ENCODE measurements around the gene STPG2.

Gene STPG2

DNA sequence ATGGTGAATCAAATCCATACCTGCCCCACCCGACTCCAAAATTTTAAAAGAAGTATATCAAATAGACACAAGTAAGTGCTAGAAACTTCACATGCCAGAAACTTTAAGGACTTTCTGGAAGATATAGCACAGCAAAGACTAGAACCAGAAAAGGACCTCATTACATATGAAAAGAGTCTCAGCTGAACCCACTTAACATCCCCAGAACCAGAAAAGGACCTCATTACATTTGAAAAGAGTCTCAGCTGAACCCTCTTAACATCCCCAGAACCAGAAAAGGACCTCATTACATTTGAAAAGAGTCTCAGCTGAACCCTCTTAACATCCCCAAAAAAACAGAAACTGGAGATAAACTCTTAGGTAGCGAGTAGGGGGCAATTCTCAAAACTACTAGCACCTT lies 32.3 kb downstream of the STPG2 start:
- WGBS: 100% methylated on average over 1 of the region's 2 CpGs
- Histone ChIP-seq H3K18ac (ENCODE audit: low read depth in 1 of 2, low read length in 2 of 2) (no peak overlapping the region), H2AK5ac (ENCODE audit: low read length, severe bottlenecking) (no peak overlapping the region), H2BK15ac (ENCODE audit: low read depth, poor library complexity, severe bottlenecking) (no peak overlapping the region), H2BK5ac (ENCODE audit: low read depth, low read length, poor library complexity, severe bottlenecking) (no peak overlapping the region), H4K8ac (ENCODE audit: low read length) (no peak overlapping the region), H3K36me3 (ENCODE audit: control insufficient read depth in 1 of 2, insufficient read depth in 2 of 2, low read depth in 1 of 2, low read length in 2 of 2) (no peaks in the 10 kb centered on the region), H3K4me2 (ENCODE audit: low read length, poor library complexity, severe bottlenecking) (no peak overlapping the region), H3K79me1 (replicated peaks; ENCODE audit: low read length, poor library complexity, severe bottlenecking) (no peaks in the 10 kb centered on the region), H2BK12ac (ENCODE audit: low read length in 2 of 2) (no peak overlapping the region), H3K4ac (ENCODE audit: low read depth in 1 of 2, low read length in 2 of 2) (no peak overlapping the region), H3K14ac (ENCODE audit: low read length in 2 of 2) (no peak overlapping the region), H4K91ac (ENCODE audit: low read length) (no peak overlapping the region), H3K23ac (ENCODE audit: low read length in 2 of 2) (no peak overlapping the region), H2AFZ (ENCODE audit: low read depth, low read length) (no peak overlapping the region), H3K9ac (ENCODE audit: low read length) (no peak overlapping the region), H2BK120ac (ENCODE audit: low read depth, low read length) (no peak overlapping the region), H3K27ac (ENCODE audit: low read length, poor library complexity, severe bottlenecking) (no peak overlapping the region), H3K27me3 (ENCODE audit: control insufficient read depth in 1 of 2, insufficient read depth in 1 of 2, low read length in 2 of 2) (no peaks in the 10 kb centered on the region), H3K9me3 (ENCODE audit: control insufficient read depth, low read length) (no peaks in the 10 kb centered on the region), H3K4me1 (ENCODE audit: control insufficient read depth, insufficient read depth, low read depth, low read length) (no peaks in the 10 kb centered on the region), H3K4me3 (ENCODE audit: insufficient read depth in 1 of 2, low read depth in 1 of 2, low read length in 2 of 2) (no peak overlapping the region)
- no peak for DNase-seq

DNA sequence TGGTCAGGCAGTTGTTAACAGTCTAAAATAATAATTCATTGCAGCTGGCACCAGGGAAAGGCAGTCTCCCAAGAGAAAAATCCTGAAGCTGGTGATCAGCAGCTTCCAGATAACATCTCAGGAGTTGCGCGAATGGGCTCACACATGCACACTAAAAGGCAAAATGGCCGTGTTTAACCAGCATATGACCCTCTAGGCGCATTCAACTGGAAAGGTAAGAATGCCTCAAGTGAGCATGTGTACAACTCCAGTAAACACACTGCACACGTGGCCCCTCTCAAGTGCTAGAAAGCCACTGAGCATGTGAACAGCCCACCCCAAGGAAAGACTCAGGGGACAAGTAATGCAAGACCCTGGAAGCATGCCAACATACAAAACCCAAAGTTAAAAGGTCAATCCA lies 33.1 kb downstream of the STPG2 start:
- H3K79me1 ChIP-seq (replicated peaks; ENCODE audit: low read length, poor library complexity, severe bottlenecking): no peaks in the 10 kb centered on the region
- no peak overlapping the region for H3K4ac ChIP-seq (ENCODE audit: low read depth in 1 of 2, low read length in 2 of 2)
- no peak for DNase-seq
- H2AK5ac ChIP-seq (ENCODE audit: low read length, severe bottlenecking): no peak overlapping the region
- H3K9ac ChIP-seq (ENCODE audit: low read length): no peak overlapping the region
- H3K4me3 ChIP-seq (ENCODE audit: insufficient read depth in 1 of 2, low read depth in 1 of 2, low read length in 2 of 2): no peak overlapping the region
- H3K14ac ChIP-seq (ENCODE audit: low read length in 2 of 2): no peak overlapping the region
- H4K8ac ChIP-seq (ENCODE audit: low read length): no peak overlapping the region
- no peak overlapping the region for H3K18ac ChIP-seq (ENCODE audit: low read depth in 1 of 2, low read length in 2 of 2)
- no peaks in the 10 kb centered on the region for H3K27me3 ChIP-seq (ENCODE audit: control insufficient read depth in 1 of 2, insufficient read depth in 1 of 2, low read length in 2 of 2)
- no peak overlapping the region for H2BK120ac ChIP-seq (ENCODE audit: low read depth, low read length)
- no peak overlapping the region for H3K27ac ChIP-seq (ENCODE audit: low read length, poor library complexity, severe bottlenecking)
- no peaks in the 10 kb centered on the region for H3K9me3 ChIP-seq (ENCODE audit: control insufficient read depth, low read length)
- H3K4me2 ChIP-seq (ENCODE audit: low read length, poor library complexity, severe bottlenecking): no peak overlapping the region
- WGBS: 88% methylated on average over 5 of the region's 5 CpGs
- H2BK15ac ChIP-seq (ENCODE audit: low read depth, poor library complexity, severe bottlenecking): no peak overlapping the region
- H2BK5ac ChIP-seq (ENCODE audit: low read depth, low read length, poor library complexity, severe bottlenecking): no peak overlapping the region
- no peak overlapping the region for H4K91ac ChIP-seq (ENCODE audit: low read length)
- no peaks in the 10 kb centered on the region for H3K36me3 ChIP-seq (ENCODE audit: control insufficient read depth in 1 of 2, insufficient read depth in 2 of 2, low read depth in 1 of 2, low read length in 2 of 2)
- H2BK12ac ChIP-seq (ENCODE audit: low read length in 2 of 2): no peak overlapping the region
- no peak overlapping the region for H2AFZ ChIP-seq (ENCODE audit: low read depth, low read length)
- no peaks in the 10 kb centered on the region for H3K4me1 ChIP-seq (ENCODE audit: control insufficient read depth, insufficient read depth, low read depth, low read length)
- no peak overlapping the region for H3K23ac ChIP-seq (ENCODE audit: low read length in 2 of 2)

DNA sequence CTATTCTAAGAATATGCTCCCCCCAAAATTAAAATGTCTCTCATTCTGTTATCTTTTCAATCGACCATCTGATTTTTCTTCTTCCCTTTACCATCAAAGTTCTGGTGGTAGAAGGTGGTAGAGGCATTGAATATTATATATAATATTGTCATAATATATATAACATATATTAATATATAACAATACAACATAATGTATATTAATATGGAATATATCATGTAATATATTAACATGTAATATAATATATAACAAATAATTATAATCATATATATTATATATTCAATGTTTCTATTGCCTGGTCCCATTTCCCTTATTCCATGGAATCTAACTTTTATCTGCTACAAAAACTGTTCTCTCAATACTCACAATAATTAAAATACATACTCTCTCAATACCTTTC lies 40.6 kb downstream of the STPG2 start:
- Histone ChIP-seq H3K4me3 (ENCODE audit: insufficient read depth in 1 of 2, low read depth in 1 of 2, low read length in 2 of 2) (no peak overlapping the region), H3K27ac (ENCODE audit: low read length, poor library complexity, severe bottlenecking) (no peak overlapping the region), H3K79me1 (replicated peaks; ENCODE audit: low read length, poor library complexity, severe bottlenecking) (no peaks in the 10 kb centered on the region), H3K27me3 (ENCODE audit: control insufficient read depth in 1 of 2, insufficient read depth in 1 of 2, low read length in 2 of 2) (no peaks in the 10 kb centered on the region), H2BK12ac (ENCODE audit: low read length in 2 of 2) (no peak overlapping the region), H3K14ac (ENCODE audit: low read length in 2 of 2) (no peak overlapping the region), H2AFZ (ENCODE audit: low read depth, low read length) (no peak overlapping the region), H3K23ac (ENCODE audit: low read length in 2 of 2) (no peak overlapping the region), H2BK120ac (ENCODE audit: low read depth, low read length) (no peak overlapping the region), H2AK5ac (ENCODE audit: low read length, severe bottlenecking) (no peak overlapping the region), H3K4ac (ENCODE audit: low read depth in 1 of 2, low read length in 2 of 2) (no peak overlapping the region), H3K9ac (ENCODE audit: low read length) (no peak overlapping the region), H3K18ac (ENCODE audit: low read depth in 1 of 2, low read length in 2 of 2) (no peak overlapping the region), H4K91ac (ENCODE audit: low read length) (no peak overlapping the region), H3K9me3 (ENCODE audit: control insufficient read depth, low read length) (no peaks in the 10 kb centered on the region), H3K4me1 (ENCODE audit: control insufficient read depth, insufficient read depth, low read depth, low read length) (no peaks in the 10 kb centered on the region), H3K4me2 (ENCODE audit: low read length, poor library complexity, severe bottlenecking) (no peak overlapping the region), H2BK15ac (ENCODE audit: low read depth, poor library complexity, severe bottlenecking) (no peak overlapping the region), H4K8ac (ENCODE audit: low read length) (no peak overlapping the region), H2BK5ac (ENCODE audit: low read depth, low read length, poor library complexity, severe bottlenecking) (no peak overlapping the region), H3K36me3 (ENCODE audit: control insufficient read depth in 1 of 2, insufficient read depth in 2 of 2, low read depth in 1 of 2, low read length in 2 of 2) (no peaks in the 10 kb centered on the region)
- no CpG with 5 or more reads among the region's 1 CpG for WGBS
- no peak for DNase-seq

DNA sequence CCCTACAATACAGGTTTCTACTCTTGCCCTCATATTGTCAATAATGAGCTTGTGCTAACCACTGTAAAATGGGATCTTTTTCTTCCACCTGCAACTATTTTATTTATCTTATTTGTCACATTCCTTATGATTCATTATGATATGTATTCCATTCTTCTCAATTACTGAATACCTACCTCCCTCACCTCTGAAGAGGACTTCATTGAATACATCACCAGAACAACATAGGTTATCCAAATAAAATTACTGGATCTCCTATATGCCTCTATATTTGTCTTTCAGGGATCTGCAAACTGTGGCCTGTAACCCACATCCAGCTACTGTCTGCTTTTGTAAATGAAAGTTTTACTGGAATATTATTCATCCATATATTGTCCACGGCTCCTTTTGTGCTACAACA lies 41.3 kb downstream of the STPG2 start:
- Histone ChIP-seq H3K14ac (ENCODE audit: low read length in 2 of 2) (no peak overlapping the region), H2AFZ (ENCODE audit: low read depth, low read length) (no peak overlapping the region), H3K9me3 (ENCODE audit: control insufficient read depth, low read length) (no peaks in the 10 kb centered on the region), H3K4me2 (ENCODE audit: low read length, poor library complexity, severe bottlenecking) (no peak overlapping the region), H3K79me1 (replicated peaks; ENCODE audit: low read length, poor library complexity, severe bottlenecking) (no peaks in the 10 kb centered on the region), H3K27ac (ENCODE audit: low read length, poor library complexity, severe bottlenecking) (no peak overlapping the region), H3K4me1 (ENCODE audit: control insufficient read depth, insufficient read depth, low read depth, low read length) (no peaks in the 10 kb centered on the region), H4K91ac (ENCODE audit: low read length) (no peak overlapping the region), H4K8ac (ENCODE audit: low read length) (no peak overlapping the region), H2BK120ac (ENCODE audit: low read depth, low read length) (no peak overlapping the region), H3K4me3 (ENCODE audit: insufficient read depth in 1 of 2, low read depth in 1 of 2, low read length in 2 of 2) (no peak overlapping the region), H3K4ac (ENCODE audit: low read depth in 1 of 2, low read length in 2 of 2) (no peak overlapping the region), H3K27me3 (ENCODE audit: control insufficient read depth in 1 of 2, insufficient read depth in 1 of 2, low read length in 2 of 2) (no peaks in the 10 kb centered on the region), H2BK5ac (ENCODE audit: low read depth, low read length, poor library complexity, severe bottlenecking) (no peak overlapping the region), H2BK12ac (ENCODE audit: low read length in 2 of 2) (no peak overlapping the region), H2AK5ac (ENCODE audit: low read length, severe bottlenecking) (no peak overlapping the region), H3K23ac (ENCODE audit: low read length in 2 of 2) (no peak overlapping the region), H2BK15ac (ENCODE audit: low read depth, poor library complexity, severe bottlenecking) (no peak overlapping the region), H3K9ac (ENCODE audit: low read length) (no peak overlapping the region), H3K18ac (ENCODE audit: low read depth in 1 of 2, low read length in 2 of 2) (no peak overlapping the region), H3K36me3 (ENCODE audit: control insufficient read depth in 1 of 2, insufficient read depth in 2 of 2, low read depth in 1 of 2, low read length in 2 of 2) (no peaks in the 10 kb centered on the region)
- no peak for DNase-seq
- no CpG with 5 or more reads among the region's 1 CpG for WGBS
